Measurements from ENCODE around the gene PIP.
"Not testable (repeated sequence)": the region's sequence is repeated elsewhere in the genome, so short reads cannot be mapped to it uniquely, and the experiment has no call there.

PIP gene

GRCh38 chr7:143177374-143178119 is 45.7 kb downstream of the PIP start:
- DNase-seq (ENCODE audit: low read depth) = no peak

- DNase-seq (ENCODE audit: low read depth) = not testable (repeated sequence)
Measured at GRCh38 chr7:143180771-143181170, 48.9 kb downstream of the PIP start.

- no peak for DNase-seq (ENCODE audit: low read depth)
Measured at GRCh38 chr7:143181349-143181748, 49.5 kb downstream of the PIP start.

- DNase-seq (ENCODE audit: low read depth) = no peak
Measured at GRCh38 chr7:143183024-143183423, 51.1 kb downstream of the PIP start, which contains the start of gene TAS2R39. Gene TAS2R39, plus strand, starts transcription at chr7:143183419. Its CDS starts 0 bp downstream, at chr7:143183419.

GRCh38 chr7:143185551-143185950 is 53.7 kb downstream of the PIP start:
- DNase-seq (ENCODE audit: low read depth) = no peak

GRCh38 chr7:143188994-143189393 is 57.1 kb downstream of the PIP start:
- no peak for DNase-seq (ENCODE audit: low read depth)
